Activated CD4-positive, alpha-beta memory T cell treated with anti-CD3 and anti-CD28 coated beads, Interleukin-2, amount 10 ng/mL, durations not matched to agents 7 days and 5 days (primary cell): Measurements from ENCODE around the gene CEL. TPM values are rescaled to one million over a fixed set of nuclear protein-coding genes. Genes with fewer than 3 reads are reported as not detected.
"Not testable (repeated sequence)": the region's sequence is repeated elsewhere in the genome, so short reads cannot be mapped to it uniquely, and the experiment has no call there.

Experiments
- CTCF ChIA-PET: fragments of 350-600 bp; sonication (Branson Sonifier 250); formaldehyde crosslinking; loops from one replicate; lab custom pipeline; 2021; ENCODE audit warnings: antibody characterized with exemption, inconsistent platforms; lab: Charles Lee
- POLR2A ChIA-PET: fragments of 350-600 bp; sonication (Branson Sonifier 250); formaldehyde crosslinking; loops from one replicate; lab custom pipeline; 2021; ENCODE audit warnings: antibody characterized with exemption; lab: Charles Lee
- DNase-seq: peaks from one replicate; pipeline ENCODE4 v3.0.0-alpha.2; 2020
- H3K27ac Mint-ChIP-seq: one replicate; pipeline ENCODE4 v1.8.0; 2021; ENCODE audit warnings: mild to moderate bottlenecking, mixed read lengths
- H3K27me3 Mint-ChIP-seq: one replicate; pipeline ENCODE4 v1.8.0; 2021; ENCODE audit warnings: mixed read lengths
- H3K36me3 Mint-ChIP-seq: one replicate; pipeline ENCODE4 v1.8.0; 2021; ENCODE audit warnings: low read depth, mixed read lengths
- H3K4me1 Mint-ChIP-seq: one replicate; pipeline ENCODE4 v1.8.0; 2021; ENCODE audit warnings: mixed read lengths
- H3K4me3 Mint-ChIP-seq: one replicate; pipeline ENCODE4 v1.8.0; 2021; ENCODE audit warnings: mild to moderate bottlenecking, mixed read lengths
- H3K9me3 Mint-ChIP-seq: one replicate; pipeline ENCODE4 v1.8.0; 2021; ENCODE audit warnings: mixed read lengths
- total RNA-seq, 2 experiments: library from RNA; stranded (reverse); gene quantifications; one replicate each; pipeline ENCODE4 v1.2.3, GENCODE V29; 2021

The CEL gene
- total RNA-seq, 2 experiments from 2014 or later, result 1.1 to 1.4 TPM

DNA sequence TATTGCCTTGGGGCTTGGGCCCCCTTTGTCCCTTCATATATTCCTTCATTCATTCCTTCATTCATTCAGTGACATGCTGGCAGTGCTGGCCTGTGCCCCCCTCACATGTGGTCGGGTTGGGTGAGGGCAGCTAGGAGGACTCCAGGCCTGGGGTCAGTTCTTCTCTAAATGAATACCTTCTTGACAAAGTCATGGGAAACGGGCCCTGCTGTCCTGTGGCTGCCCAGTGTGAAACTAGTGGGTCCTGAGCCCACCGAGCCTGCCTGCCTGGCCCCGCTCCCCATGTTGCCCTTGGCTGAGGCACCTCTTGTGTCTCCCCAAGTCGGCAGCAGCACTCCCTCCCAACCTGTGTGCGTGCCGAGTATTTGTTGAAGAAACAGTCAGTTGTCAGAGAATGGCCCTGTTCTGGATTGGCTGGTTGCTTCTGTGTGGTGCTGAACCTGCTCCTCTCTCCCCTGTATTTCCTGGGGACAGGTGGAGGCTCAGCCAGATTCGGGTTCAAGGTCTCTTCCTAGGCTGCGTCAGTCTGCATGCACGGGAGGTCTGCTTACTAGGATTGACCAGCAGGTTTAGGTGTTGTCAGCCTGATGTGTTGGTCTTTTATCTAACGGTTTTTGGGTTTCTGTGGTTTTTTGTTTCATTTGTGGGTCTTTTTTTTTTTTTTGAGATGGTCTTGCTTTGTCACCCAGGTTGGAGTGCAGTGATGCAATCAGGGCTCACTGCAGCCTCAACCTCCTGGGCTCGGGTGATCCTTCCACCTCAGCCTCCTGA is 3.0 kb upstream of the CEL start:
- Mint-ChIP-seq H3K9me3 (no peaks in the 10 kb centered on the region), H3K27ac (peak overlapping the region; percentile 81), H3K4me3 (no peak overlapping the region), H3K27me3 (no peaks in the 10 kb centered on the region), H3K36me3 (peaks cover 33% of the 10 kb centered on the region), H3K4me1 (peaks cover 50% of the 10 kb centered on the region)
- ChIA-PET POLR2A (interaction anchor here (2.0 kb wide), 1 partner anchor 28 kb away, joined by 11 read pairs; the partner anchor contains the start of gene GTF3C5), CTCF (interaction anchor here (2.0 to 3.2 kb wide), 2 partner anchors 10 to 85 kb away, joined by 12 to 19 read pairs; no protein-coding TSS in a partner anchor)
- peak; percentile 26 for DNase-seq

- Mint-ChIP-seq H3K36me3 (peaks cover 26% of the 10 kb centered on the region), H3K9me3 (no peaks in the 10 kb centered on the region)
- CTCF ChIA-PET, result interaction anchor here (0.7 to 2.6 kb wide), 5 partner anchors 11 to 74 kb away, joined by 3 to 12 read pairs (median 4); no protein-coding TSS in a partner anchor
These were observed 2.2 kb upstream of the CEL start for GRCh38 chr9:133059623-133060022.

GRCh38 chr9:133060417-133060841 is 1.4 kb upstream of the CEL start:
- peak overlapping the region; percentile 81 for H3K27ac Mint-ChIP-seq

More at GRCh38 chr9:133059623-133060022, 2.2 kb upstream of the CEL start:
- POLR2A ChIA-PET, result interaction anchor here (1.4 to 1.8 kb wide), 3 partner anchors 27 to 56 kb away, joined by 4 to 9 read pairs (median 4); partner anchors contain the start of gene GTF3C5
- DNase-seq, result no peak
- Mint-ChIP-seq H3K4me3 (no peak overlapping the region), H3K4me1 (peaks cover 50% of the 10 kb centered on the region), H3K27ac (peak overlapping the region; percentile 81), H3K27me3 (no peaks in the 10 kb centered on the region)

DNA sequence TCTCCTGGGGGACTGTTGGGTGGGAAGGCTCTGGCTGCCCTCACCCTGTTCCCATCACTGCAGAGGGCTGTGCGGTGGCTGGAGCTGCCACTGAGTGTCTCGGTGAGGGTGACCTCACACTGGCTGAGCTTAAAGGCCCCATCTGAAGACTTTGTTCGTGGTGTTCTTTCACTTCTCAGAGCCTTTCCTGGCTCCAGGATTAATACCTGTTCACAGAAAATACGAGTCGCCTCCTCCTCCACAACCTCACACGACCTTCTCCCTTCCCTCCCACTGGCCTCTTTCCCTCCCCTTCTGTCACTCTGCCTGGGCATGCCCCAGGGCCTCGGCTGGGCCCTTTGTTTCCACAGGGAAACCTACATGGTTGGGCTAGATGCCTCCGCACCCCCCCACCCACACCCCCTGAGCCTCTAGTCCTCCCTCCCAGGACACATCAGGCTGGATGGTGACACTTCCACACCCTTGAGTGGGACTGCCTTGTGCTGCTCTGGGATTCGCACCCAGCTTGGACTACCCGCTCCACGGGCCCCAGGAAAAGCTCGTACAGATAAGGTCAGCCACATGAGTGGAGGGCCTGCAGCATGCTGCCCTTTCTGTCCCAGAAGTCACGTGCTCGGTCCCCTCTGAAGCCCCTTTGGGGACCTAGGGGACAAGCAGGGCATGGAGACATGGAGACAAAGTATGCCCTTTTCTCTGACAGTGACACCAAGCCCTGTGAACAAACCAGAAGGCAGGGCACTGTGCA is 590 bp upstream of the CEL start:
- not testable (repeated sequence) for DNase-seq, H3K27me3 Mint-ChIP-seq, H3K9me3 Mint-ChIP-seq, H3K27ac Mint-ChIP-seq, H3K4me3 Mint-ChIP-seq
- CTCF ChIA-PET, result interaction anchor here (2.0 to 2.6 kb wide), 2 partner anchors 13 to 39 kb away, joined by 6 to 12 read pairs; no protein-coding TSS in a partner anchor
- Mint-ChIP-seq H3K36me3 (peaks cover 21% of the 10 kb centered on the region), H3K4me1 (peaks cover 47% of the 10 kb centered on the region)
- POLR2A ChIA-PET, result interaction anchor here (1.4 to 1.8 kb wide), 2 partner anchors 31 to 54 kb away, joined by 4 to 9 read pairs; partner anchors contain the start of gene GTF3C5

More at GRCh38 chr9:133060417-133060841, 1.4 kb upstream of the CEL start:
- H3K36me3 Mint-ChIP-seq, result peaks cover 26% of the 10 kb centered on the region
- ChIA-PET CTCF (interaction anchor here (0.9 to 2.6 kb wide), 4 partner anchors 12 to 73 kb away, joined by 3 to 12 read pairs (median 4); no protein-coding TSS in a partner anchor), POLR2A (interaction anchor here (0.9 to 1.8 kb wide), 4 partner anchors 24 to 55 kb away, joined by 3 to 9 read pairs (median 4); partner anchors contain the start of gene GTF3C5)
- no peaks in the 10 kb centered on the region for H3K9me3 Mint-ChIP-seq
- H3K4me1 Mint-ChIP-seq, result peaks cover 50% of the 10 kb centered on the region
- H3K4me3 Mint-ChIP-seq, result no peak overlapping the region
- DNase-seq, result no peak
- H3K27me3 Mint-ChIP-seq, result no peaks in the 10 kb centered on the region

DNA sequence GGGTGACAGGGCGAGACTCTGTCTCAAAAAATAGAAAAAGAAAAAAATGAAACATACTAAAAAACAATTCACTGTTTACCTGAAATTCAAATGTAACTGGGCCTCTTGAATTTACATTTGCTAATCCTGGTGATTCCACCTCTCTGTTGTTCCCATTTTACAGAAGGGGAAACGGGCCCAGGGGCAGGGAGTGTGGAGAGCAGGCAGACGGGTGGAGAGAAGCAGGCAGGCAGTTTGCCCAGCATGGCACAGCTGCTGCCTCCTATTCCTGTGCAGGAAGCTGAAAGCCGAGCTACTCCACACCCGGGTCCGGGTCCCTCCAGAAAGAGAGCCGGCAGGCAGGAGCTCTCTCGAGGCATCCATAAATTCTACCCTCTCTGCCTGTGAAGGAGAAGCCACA is 788 bp downstream of the CEL start:
- Mint-ChIP-seq H3K36me3 (peaks cover 15% of the 10 kb centered on the region), H3K4me1 (peaks cover 35% of the 10 kb centered on the region)
- DNase-seq, H3K27me3 Mint-ChIP-seq, H3K9me3 Mint-ChIP-seq, H3K27ac Mint-ChIP-seq, POLR2A ChIA-PET, CTCF ChIA-PET, H3K4me3 Mint-ChIP-seq: not testable (repeated sequence)

DNA sequence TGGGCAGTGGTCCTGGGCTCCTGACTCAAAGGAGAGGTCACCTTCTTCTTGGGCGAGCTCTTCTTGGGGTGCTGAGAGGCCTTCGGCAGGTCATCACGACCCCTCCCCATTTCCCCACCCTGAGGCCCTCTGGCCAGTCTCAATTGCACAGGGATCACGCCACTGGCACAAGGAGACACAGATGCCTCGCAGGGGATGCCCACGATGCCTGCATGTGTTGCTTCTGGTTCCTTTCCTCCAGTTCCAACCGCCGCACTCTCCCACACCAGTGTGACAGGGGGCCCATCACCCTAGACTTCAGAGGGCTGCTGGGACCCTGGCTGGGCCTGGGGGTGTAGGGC is 1.3 kb downstream of the CEL start:
- no peak overlapping the region for H3K4me3 Mint-ChIP-seq
- ChIA-PET CTCF (no interaction called here), POLR2A (no interaction called here)
- H3K36me3 Mint-ChIP-seq, result peaks cover 9% of the 10 kb centered on the region
- H3K27me3 Mint-ChIP-seq, result no peaks in the 10 kb centered on the region
- no peak for DNase-seq
- H3K27ac Mint-ChIP-seq, result no peak overlapping the region
- no peaks in the 10 kb centered on the region for H3K9me3 Mint-ChIP-seq
- H3K4me1 Mint-ChIP-seq, result peaks cover 30% of the 10 kb centered on the region

- no peaks in the 10 kb centered on the region for H3K9me3 Mint-ChIP-seq
These were observed 1.9 kb downstream of the CEL start for GRCh38 chr9:133063500-133064231.

GRCh38 chr9:133064241-133065069 is 2.7 kb downstream of the CEL start:
- Mint-ChIP-seq H3K4me3 (no peak overlapping the region), H3K9me3 (no peaks in the 10 kb centered on the region), H3K4me1 (peaks cover 16% of the 10 kb centered on the region), H3K36me3 (no peaks in the 10 kb centered on the region), H3K27ac (no peak overlapping the region), H3K27me3 (no peaks in the 10 kb centered on the region)
- ChIA-PET CTCF (no interaction called here), POLR2A (interaction anchor here (0.8 to 0.9 kb wide), 2 partner anchors 30 to 33 kb away, joined by 3 read pairs; no protein-coding TSS in a partner anchor)
- no peak for DNase-seq

More at GRCh38 chr9:133063500-133064231, 1.9 kb downstream of the CEL start:
- Mint-ChIP-seq H3K4me3 (no peak overlapping the region), H3K27ac (no peak overlapping the region), H3K4me1 (peaks cover 24% of the 10 kb centered on the region), H3K36me3 (peaks cover 4% of the 10 kb centered on the region), H3K27me3 (no peaks in the 10 kb centered on the region)
- no peak for DNase-seq
- ChIA-PET POLR2A (interaction anchor here (0.8 to 0.9 kb wide), 2 partner anchors 31 to 34 kb away, joined by 3 read pairs; no protein-coding TSS in a partner anchor), CTCF (no interaction called here)

GRCh38 chr9:133065070-133065388 is 3.2 kb downstream of the CEL start:
- H3K36me3 Mint-ChIP-seq, result no peaks in the 10 kb centered on the region
- no peaks in the 10 kb centered on the region for H3K27me3 Mint-ChIP-seq
- ChIA-PET CTCF (no interaction called here), POLR2A (no interaction called here)
- H3K9me3 Mint-ChIP-seq, result no peaks in the 10 kb centered on the region
- DNase-seq, result no peak
- H3K4me3 Mint-ChIP-seq, result no peak overlapping the region
- no peak overlapping the region for H3K27ac Mint-ChIP-seq
- peaks cover 12% of the 10 kb centered on the region for H3K4me1 Mint-ChIP-seq

DNA sequence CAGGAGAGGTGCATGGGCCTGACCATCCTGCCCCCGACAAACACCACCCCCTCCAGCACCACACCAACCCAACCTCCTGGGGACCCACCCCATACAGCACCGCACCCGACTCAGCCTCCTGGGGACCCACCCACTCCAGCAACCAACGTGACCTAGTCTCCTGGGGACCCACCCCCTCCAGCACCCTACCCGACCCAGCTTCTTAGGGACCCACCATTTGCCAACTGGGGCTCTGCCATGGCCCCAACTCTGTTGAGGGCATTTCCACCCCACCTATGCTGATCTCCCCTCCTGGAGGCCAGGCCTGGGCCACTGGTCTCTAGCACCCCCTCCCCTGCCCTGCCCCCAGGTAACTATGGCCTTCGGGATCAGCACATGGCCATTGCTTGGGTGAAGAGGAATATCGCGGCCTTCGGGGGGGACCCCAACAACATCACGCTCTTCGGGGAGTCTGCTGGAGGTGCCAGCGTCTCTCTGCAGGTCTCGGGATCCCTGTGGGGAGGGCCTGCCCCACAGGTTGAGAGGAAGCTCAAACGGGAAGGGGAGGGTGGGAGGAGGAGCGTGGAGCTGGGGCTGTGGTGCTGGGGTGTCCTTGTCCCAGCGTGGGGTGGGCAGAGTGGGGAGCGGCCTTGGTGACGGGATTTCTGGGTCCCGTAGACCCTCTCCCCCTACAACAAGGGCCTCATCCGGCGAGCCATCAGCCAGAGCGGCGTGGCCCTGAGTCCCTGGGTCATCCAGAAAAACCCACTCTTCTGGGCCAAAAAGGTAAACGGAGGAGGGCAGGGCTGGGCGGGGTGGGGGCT is 4.6 kb downstream of the CEL start:
- POLR2A ChIA-PET, result interaction anchor here (0.6 kb wide), 1 partner anchor 1627 kb away, joined by 3 read pairs; no protein-coding TSS in a partner anchor
- DNase-seq, result no peak
- no peaks in the 10 kb centered on the region for H3K27me3 Mint-ChIP-seq
- H3K4me3 Mint-ChIP-seq, result no peak overlapping the region
- peaks cover 3% of the 10 kb centered on the region for H3K4me1 Mint-ChIP-seq
- no peak overlapping the region for H3K27ac Mint-ChIP-seq
- CTCF ChIA-PET, result no interaction called here
- H3K36me3 Mint-ChIP-seq, result no peaks in the 10 kb centered on the region
- H3K9me3 Mint-ChIP-seq, result no peaks in the 10 kb centered on the region

DNA sequence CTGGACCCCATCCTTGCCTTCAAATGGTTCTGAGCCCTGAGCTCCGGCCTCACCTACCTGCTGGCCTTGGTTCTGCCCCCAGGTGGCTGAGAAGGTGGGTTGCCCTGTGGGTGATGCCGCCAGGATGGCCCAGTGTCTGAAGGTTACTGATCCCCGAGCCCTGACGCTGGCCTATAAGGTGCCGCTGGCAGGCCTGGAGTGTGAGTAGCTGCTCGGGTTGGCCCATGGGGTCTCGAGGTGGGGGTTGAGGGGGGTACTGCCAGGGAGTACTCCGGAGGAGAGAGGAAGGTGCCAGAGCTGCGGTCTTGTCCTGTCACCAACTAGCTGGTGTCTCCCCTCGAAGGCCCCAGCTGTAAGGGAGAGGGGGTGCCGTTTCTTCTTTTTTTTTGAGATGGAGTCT is 5.2 kb downstream of the CEL start:
- DNase-seq, result no peak
- Mint-ChIP-seq H3K4me3 (no peak overlapping the region), H3K9me3 (no peaks in the 10 kb centered on the region), H3K27me3 (no peaks in the 10 kb centered on the region), H3K27ac (no peak overlapping the region), H3K4me1 (peaks cover 2% of the 10 kb centered on the region), H3K36me3 (no peaks in the 10 kb centered on the region)
- CTCF ChIA-PET, result no interaction called here
- POLR2A ChIA-PET, result interaction anchor here (0.6 kb wide), 1 partner anchor 1628 kb away, joined by 3 read pairs; no protein-coding TSS in a partner anchor
